NCI-H2227 (cell line): ENCODE results near the gene ID4.
A peak's percentile ranks its signal among the peaks of the same experiment; 100 is the strongest.

ENCODE experiments used
- DNase-seq: peaks from one replicate; lab custom pipeline; 2025; ENCODE audit not compliant: unreplicated experiment; lab: John Stamatoyannopoulos, UW

The ID4 gene

DNA sequence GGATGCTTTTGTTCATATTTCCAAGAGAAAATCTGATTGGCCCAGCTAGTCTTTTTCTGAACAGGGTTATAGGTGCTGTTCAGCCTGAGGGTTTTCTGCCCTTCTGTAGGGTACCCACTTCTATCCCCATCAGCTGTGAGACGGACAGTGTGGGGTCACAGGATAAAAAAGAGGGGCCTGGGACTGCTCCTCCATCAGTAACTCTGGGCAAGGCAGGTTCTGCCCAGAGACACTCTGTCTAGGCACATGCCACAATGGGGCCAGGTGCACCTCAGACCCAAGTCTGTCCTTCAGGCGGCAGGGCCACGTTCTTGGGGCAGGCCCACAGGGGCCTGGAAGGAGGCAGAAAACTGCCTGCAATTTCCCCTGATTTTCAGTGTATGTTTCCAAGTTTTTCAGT lies 20.0 kb downstream of the ID4 start:
- no peak for DNase-seq

DNA sequence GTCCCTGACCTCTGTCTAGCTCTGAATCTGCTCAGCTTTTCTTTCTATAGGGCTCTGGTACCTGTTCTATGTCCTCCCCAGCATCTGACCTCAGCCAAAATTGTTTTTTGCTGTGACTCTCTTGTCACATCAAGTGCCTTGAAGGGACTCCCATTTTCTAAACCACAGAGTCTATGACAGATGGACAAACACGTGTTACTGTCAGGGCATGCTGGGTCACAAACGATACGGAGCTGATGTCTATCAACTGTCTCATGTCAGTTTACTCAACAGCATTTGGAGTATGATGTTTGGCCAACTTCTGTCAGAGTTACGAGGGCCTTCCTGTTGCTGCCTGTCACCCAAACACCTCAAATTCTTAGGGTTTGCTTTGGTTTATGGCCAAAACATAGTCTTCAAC lies 20.5 kb downstream of the ID4 start:
- no peak for DNase-seq

DNA sequence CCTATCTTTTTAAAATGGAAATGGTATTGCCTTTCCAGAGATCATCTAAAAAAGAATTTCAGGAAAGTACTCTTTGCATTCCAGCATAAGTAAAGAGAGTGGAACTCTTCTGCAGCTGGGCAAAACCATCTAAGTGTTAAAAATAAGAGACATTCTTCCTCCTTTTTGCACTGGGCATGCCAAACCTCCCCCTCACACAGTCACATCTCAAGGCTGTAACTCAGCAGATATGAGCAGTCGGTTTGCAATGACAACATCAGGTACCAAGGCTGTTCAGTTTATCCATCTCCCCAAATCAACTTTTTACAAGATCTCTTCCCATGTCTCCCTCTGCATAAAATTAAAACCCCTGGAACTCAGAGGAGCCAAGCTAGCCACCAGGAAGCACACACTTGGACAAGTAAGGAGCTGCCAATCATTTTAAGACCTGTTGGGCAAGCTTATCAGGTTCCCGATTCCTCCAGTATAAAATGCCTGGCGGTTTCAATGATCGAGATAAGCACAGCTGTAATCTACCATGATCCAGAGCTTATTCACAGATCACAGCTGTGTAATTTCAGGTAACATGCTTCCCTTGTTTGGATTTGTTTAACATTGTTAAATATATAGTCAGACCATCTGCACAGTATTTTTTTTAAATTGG lies 23.2 kb downstream of the ID4 start:
- no peak for DNase-seq

DNA sequence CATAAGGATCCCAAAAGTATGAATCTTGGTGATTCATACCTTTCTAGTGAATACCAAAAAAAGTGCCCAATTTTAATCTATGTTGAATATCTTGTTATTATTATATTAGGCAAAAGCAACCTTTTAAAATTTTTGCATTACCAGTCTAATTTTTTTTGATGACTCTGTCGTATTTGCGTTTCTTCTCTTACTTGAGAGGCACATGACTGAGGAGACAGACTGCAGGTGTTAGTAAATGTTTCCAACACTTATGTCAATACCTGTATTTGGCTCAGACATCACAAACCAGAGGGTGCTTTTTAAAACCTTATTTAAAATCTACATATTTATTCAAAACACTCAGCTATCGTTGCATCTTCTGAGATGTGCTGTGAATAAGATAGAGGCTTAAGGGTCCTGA lies 27.1 kb downstream of the ID4 start:
- no peak for DNase-seq

DNA sequence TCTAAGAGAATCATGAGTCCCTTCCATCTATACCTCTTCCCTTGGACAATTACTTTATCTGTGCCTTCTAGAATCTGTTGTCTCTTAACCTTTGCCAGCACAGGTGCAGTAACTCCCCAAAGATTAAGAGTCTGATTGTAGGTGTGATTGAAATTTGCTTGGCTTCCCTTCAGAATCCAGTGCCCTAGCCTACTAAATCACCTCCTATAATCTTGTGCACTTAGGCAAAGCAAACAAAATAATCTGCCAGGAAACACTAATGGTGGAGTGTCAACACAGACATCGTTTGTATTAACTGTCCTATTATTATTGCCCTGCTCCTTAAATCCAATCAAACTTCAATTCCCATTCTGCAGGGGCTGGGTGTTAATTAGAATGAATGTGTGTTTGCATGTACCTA lies 28.0 kb downstream of the ID4 start:
- DNase-seq, result no peak

DNA sequence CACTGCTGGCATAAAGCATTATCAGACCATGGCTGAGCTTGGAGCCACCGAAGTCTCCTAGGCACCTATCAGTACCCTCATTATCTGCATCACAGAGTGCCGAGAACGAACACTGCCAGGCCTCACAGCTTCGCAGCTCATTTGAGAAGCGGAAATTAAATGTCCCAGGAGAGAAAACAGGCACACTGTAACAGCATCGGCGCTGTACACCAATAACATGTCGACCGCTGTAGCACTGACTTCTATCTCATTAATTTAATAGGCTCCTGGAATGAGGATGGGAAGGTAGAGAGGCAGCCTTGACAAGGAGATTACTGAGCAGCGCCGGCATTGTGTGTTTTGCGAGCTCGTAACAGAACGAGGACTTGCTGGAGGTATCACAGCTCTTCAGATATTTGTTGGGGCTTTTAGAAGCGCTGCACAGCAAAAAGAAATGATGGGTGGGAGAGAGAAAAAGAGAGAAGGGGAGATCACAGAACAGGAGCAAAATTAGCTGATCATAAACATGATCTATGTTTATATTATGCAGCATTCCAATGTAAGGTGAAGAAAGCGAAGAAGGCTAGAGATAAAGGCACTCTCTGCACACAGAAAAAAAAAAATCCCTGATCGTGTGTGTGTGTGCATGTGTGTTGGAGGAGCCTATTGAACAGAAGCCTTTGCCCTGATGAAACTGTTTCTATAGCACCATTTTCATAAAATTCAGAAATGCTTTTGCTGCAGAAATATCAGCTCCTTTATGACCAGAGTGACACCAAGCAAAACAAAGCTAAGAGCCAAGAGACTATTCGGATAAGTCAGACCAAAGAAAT lies 29.2 kb downstream of the ID4 start:
- peak; percentile 33 for DNase-seq

DNA sequence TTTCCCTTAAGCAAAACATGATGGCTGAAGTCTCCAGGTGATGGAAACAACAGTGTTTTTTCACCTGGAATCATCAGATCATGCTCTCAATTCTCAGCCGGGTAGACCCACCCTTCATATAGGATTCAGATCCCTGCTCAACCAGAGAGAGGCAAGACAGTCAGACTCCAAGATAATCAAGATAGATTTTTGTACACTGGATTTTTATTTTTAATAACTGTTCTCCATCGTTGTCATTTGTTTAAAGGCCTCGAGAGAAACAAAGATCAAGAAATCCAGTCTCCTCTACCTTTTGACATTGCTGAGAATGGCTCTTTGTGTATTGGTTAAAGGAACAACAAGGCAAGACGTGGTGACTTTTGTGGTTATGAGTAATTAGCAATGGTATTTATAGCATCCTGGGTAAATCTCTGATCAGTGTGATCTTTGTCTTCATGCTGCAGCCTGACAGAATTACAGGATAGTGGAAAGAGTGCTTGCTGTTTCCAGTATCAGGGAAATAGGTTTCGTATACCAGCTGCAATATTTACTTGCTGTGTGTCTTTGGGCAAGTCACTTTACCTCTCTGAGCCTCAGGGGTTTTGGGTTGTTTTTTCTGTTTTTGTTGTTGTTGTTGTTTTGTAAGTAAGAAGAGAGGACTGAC lies 29.9 kb downstream of the ID4 start:
- no peak for DNase-seq

DNA sequence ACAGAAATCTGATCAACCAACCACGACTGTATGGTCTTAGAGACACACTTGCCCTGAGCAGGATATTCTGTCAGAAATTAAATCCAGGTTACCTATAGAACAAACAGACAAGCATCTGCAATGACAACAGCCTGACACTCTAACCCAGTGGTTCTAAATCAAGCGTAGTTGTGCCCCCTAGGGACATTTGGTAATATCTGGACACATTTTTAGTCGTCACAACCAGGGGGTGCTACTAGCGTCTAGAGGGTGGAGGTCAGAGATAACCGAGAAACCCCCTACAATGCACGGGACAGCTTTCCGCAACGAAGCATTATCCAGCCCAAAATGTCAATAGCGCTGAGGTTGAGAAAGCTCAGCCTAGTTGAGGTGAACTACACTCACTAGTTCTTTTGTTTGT lies 32.3 kb downstream of the ID4 start:
- no peak for DNase-seq

DNA sequence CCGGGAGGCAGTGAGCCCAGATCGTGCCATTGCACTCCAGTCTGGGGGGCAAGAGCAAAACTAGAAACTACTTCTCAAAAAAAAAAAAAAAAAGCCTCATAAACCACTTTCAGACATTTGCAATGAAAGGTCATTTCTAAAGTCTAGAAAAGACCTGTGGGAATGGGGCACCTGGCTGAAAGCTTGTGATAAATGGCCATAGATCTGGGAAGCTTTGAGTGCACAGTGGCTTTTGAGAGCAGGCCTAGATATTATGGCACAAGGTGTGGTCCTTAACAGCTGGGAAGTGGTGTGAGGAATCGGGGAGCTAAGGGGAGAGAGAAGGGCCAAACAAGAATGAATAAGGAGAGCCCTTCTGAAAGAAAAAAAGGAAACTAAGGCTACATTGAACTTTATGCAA lies 33.2 kb downstream of the ID4 start:
- DNase-seq, result no peak

DNA sequence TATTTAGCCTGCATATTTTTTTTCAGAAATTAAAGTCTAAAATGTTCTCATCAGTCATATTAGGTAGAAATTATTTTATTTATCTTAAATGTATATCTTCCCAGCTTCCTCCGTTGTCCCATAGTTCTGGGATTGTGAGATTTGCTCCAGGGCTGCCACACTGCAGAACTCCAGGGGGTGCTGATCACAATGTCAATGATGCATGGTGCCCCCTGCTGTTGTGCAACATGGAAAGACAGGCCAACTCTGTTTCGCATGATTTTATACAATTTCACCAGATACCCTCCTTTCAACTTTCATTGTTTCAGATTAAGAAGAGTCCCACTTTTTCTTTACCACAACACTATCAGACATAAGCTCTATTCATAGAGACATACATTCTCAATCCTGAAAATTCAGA lies 35.9 kb downstream of the ID4 start:
- DNase-seq, result no peak

DNA sequence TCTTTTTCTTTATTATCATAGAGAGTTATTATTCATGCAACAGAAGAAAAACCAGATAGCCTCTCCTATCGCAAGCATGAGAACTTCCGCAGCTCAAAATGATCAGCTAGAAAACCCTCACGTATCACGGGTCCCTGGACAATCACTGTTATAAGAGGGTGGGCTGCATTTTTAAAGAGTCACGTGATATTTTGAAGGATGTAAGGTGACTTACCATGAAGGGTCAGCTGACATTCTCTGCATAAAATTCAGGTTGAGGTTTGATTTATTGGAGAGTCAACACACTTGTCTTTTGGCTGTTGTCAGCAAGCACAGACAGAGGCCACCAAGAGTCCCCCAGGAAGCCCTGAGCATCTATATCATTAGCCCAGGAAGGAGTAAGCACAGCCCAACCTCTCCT lies 39.5 kb downstream of the ID4 start:
- no peak for DNase-seq

DNA sequence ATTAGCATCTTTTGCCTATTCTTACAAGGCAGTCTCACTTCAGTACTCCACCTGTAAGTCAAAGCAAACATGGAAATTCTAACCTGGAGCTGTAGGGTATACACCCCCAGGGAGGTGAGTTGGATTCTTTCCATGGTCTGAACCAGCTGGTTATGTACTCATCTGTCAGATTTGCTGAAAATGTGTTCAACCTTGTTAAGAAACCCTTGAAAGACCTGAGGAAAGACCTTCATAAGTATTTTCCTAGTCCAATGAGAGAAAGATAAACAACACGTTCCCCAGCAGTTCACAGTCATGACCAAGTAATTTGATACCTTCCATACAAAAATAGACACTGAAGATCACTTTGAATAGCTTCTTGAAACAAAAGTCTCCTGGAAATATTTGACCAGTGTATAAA lies 42.5 kb downstream of the ID4 start:
- DNase-seq, result no peak

DNA sequence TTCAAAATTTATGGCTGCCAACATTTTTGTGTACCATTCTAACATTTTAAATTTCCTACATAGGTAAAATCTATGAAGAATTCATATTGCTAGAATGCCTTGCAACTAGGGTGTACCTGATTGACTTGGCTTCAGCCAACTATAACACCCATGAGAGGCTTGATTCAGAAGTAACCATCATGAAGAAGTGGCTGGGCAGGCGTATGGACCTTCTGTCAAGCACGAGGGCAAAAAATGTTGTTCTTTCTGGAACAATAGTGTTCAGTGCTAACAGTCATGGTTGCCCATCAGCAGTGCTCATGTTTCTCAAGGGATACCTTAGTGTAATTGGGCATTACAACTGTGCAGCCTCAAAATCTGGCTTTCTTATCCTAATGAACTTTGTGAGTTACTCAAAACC lies 42.9 kb downstream of the ID4 start:
- DNase-seq, result no peak

DNA sequence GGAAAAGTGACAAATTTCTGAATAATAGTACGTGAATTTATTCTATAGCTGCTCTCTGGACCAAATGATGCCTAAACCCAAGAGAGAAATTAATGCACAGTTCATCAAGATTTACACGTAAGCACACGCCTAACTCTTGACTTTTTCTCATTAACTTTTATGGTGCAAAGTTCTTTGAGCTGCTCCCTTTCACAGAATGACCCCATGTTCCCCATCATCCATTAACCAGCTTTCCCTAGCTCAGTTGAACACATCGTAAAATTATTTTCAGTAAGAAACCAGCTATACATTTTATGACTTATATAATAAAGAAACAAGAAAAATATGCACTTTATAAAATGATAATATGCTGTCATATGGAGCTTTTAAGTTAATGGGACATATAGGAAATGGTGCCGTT lies 54.3 kb downstream of the ID4 start:
- no peak for DNase-seq
